Activated CD8-positive, alpha-beta memory T cell treated with anti-CD3 and anti-CD28 coated beads for 1 hour (primary cell): ENCODE data around the gene PPP1R3G.

Source experiments
- DNase-seq, 2 donors: peaks; one replicate each; pipeline ENCODE4 v3.0.0-alpha.2; 2020; ENCODE audit warnings: low read depth in 1 of 2; ENCODE audit errors: extremely low read depth in 1 of 2

Gene PPP1R3G

DNA sequence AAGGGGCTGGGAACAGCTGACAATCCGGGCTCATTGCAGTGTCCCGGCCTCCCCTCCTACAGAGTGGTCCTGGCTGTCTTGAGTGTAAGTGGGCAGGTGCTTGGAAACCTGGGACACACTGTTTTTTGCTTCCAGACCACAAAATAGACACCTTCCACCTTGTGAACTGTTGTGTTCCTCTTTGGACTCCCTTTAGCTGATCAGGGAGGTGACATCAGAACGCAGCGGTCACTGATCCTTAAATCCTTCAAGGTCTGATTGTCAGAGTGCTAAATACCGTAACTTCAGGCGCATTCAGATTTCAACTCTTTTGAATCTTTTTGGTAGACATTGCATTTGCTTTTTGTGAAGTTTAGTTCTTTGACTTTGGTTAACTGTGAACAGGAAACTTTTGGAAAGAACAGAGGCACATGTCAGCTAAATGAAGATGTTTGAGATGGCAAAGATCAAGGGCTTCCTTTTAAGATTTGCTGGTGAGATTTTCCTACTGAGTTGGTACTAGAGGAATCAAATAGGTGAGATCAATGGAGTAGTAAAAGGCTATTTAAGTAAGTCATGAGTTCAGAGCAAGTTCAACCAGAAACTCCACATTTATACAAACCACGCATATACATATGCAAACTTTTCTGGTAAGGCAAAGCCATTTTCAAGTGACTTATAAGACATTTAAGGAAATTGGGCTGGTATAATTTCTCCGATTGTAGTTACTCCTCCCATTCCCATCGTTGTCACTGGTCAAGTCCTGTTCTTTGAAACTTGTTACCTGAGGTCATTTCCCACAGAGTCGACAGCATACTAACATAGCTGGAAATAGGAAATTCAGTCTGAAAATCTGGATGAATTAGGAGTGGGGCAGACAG, 6.3 kb downstream of the PPP1R3G start:
- DNase-seq: no peak

GRCh38 chr6:5093231-5094015, 8.3 kb downstream of the PPP1R3G start:
- DNase-seq: no peak

DNA sequence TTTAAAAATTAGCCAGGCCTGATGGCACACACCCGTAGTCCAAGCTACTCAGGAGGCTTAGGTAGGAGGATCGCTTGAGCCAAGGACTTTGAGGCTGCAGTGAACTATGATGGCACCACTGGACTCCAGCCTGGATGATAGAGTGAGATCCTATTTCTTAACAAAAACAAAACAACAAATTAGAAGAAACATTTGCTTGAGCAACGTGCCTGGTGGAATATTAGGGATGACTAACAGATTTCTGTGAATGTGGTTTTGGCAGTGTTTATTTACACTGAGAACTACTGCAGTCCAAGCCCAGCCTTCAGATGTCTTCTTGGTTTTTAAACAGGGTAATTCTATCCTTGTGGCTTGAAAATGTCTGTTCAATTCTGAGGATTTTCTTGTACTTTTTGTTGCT, 9.2 kb downstream of the PPP1R3G start:
- DNase-seq: no peak

DNA sequence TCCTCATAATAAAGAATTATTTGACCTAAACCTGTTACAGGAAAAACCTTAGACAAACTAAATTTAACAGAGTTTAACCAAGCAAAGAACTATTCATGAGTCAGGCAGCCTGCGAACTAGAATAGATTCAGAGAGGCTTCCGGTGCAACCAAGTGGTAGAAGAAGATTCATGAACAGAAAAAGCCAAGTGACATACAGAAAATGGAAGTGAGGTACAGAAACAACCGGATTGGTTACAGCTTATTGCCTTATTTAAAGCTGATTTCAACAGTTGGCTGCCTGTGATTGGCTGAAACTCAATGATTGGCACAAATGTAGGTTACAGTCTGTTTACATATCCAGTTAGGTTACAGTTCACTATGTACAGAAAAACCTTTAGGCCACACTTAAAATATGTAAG, 10.1 kb downstream of the PPP1R3G start:
- no peak for DNase-seq

DNA sequence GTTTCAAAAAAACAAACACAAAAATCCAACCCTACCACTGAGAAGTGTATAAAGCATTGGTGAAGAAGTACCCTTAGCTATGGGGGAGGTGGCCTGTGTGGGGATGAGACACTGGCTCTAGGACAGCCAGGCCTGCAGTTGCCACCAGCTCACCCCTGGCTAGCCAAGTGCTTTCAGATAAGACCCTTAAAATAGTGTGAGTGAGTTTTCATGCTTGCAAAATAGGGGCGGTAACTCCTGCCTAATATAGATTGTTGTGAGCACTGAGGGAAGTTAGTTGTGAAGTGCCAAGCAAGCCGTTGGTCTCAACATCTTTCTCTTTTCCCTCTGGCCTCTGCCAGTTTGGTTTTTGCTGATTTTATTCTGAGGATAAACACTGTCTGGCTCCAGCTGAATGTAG, 11.3 kb downstream of the PPP1R3G start:
- DNase-seq: no peak

DNA sequence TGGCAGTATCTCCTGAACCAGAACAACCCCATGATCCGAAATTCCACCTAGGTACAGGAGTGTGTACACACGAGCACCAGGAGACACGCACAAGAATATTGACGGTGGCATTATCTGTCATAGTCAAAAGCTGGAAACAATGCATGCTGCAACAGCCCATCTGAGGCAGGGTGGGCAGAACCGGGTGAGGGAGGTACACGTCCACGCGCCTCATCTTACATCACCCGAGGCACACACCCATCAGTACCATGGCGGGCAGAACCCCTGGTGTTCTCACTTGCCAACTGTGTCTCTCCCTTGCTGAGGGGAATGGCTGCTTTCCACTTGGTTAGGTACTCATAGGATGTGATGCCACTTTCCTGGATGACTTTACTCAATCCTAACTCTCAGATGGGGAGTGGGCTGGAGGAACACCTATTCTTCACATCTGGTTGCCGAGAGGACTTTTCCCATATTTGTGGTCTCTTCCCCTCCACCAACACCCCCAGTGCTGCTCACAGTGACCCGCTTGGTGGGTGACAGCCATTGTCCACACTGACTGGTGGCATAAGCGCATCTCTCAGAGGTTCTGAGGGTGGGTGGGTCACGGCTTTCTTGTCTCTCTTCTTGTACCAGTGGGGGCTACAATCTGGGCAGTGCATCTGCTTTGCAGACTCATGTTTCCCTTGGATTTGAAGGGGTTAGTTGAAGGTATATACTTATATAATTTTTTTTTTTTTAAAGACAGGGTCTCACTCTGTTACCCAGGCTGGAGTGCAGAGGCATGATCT, 13.5 kb downstream of the PPP1R3G start:
- DNase-seq: no peak

GRCh38 chr6:5099537-5099936, 14.4 kb downstream of the PPP1R3G start:
- no peak for DNase-seq

DNA sequence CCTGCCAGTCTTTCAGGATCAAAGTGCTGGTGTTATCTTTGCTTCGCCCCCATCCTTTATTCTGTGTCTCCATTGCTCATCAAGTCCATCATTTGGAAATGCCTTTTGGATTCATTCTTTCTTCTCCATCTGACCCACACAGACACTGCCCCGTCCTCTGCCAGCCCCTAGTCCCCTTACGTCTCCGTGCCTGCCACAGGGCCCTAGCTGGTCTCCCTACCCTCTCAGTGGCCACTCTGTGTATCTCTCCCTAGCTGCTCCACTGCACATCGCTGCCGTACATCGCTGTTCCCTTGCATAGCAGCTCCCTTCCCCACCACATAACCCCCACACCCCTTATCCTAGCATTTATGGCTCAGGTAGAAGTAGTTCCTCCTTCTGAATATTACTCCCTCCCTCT, 15.7 kb downstream of the PPP1R3G start:
- no peak for DNase-seq

GRCh38 chr6:5102267-5102970, 17.3 kb downstream of the PPP1R3G start:
- no peak for DNase-seq

GRCh38 chr6:5103250-5103649, 18.1 kb downstream of the PPP1R3G start:
- DNase-seq: no peak

- no peak for DNase-seq
Measured at GRCh38 chr6:5104667-5105066, 19.5 kb downstream of the PPP1R3G start.

DNA sequence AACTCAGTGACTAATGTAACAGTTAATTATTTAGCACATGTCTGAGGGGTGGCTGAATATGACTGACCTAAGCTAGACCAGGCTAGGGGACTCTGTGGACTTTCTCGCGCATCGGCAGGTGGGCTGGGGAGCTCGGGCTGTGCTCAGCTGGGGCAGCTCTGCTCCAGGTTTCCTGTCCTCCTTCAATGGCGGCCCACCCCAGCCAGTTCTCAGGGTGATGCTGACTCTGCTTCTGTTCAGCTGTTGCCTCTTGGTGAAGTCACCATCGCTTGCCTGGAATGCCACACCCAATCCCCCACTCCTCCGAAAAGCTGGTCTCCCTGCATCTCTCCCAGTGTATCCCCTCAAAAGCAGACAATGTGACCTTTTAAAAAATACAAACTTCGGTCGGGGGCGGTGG, 20.0 kb downstream of the PPP1R3G start:
- no peak for DNase-seq

DNA sequence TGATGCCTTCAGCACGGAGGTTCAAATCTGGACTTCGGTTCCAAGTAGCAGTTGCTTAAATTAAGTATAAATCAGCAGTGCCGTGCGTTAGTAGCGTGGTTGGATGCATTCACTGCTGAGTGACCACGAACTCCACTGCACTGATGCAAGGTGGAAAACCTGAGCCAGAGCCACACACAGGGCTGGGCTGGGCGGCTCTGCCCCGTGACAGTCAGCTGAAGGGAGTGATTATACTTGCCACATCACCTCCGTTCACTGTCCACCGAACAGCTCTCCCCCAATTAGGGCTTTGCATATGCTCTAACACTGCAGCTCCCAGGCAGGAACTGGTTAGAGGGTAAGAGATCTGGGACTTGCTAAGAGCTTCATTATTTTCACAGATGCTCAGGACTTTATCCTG, 22.2 kb downstream of the PPP1R3G start:
- no peak for DNase-seq

GRCh38 chr6:5108068-5108467, 22.9 kb downstream of the PPP1R3G start:
- DNase-seq: no peak

- no peak for DNase-seq
Measured at GRCh38 chr6:5108536-5109150, 23.5 kb downstream of the PPP1R3G start.

- no peak for DNase-seq
Measured at GRCh38 chr6:5109436-5109835, 24.3 kb downstream of the PPP1R3G start.

DNA sequence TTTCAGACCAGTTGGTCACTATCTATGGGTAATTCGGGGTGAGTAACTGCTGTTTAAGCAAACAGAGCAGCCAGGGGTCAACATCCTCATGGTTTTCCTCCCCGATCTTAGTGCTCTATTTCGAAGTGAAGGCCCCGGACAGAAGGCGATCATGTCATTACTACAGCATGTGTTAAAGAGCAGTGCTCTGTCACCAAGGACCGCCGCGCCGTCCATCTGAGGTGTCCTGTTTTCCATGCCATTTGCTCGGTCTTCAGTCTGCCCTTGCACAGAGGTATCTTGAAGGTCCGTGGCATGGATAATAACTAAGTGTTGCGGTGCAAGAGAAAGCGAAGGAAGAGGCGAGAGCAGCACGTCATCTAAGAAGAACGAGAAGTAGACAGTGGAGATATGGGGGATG, 25.1 kb downstream of the PPP1R3G start:
- DNase-seq: no peak

- no peak for DNase-seq
Measured at GRCh38 chr6:5111626-5112025, 26.5 kb downstream of the PPP1R3G start.

GRCh38 chr6:5112066-5112799, 27.1 kb downstream of the PPP1R3G start:
- DNase-seq: no peak

DNA sequence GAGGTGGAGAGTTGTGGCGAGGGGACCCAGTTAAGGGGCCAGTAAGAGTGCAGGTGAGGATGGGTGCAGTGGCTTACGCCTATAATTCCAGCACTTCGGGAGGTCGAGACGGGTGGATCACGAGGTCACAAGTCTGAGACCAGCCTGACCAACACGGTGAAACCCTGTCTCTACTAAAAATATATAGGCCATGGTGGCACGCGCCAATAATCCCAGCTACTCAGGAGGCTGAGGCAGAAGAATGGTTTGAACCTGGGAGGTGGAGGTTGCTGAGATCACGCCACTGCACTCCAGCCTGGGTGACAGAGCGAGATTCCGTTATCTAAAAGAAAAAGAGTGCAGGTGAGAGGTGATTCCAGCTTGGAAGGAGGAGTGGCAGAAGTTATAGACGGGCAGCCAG, 28.0 kb downstream of the PPP1R3G start:
- DNase-seq: no peak
